Pancreas (tissue), 10 donors: ENCODE results near the gene NUAK1. TPM values are rescaled to one million over a fixed set of nuclear protein-coding genes. Genes with fewer than 3 reads are reported as not detected.

Experiments
- ATAC-seq, 4 donors: fragments of 200-7000 bp; cut with Tn5 transposase; one replicate each; pipeline versions ENCODE4 v1.8.0 to v1.9.1; 2020; ENCODE audit warnings: mild to moderate bottlenecking in 4 of 4, moderate library complexity in 4 of 4
- DNase-seq, 6 donors: peaks; one replicate each; pipeline ENCODE4 v3.0.0-alpha.2; 2020
- FAIRE-seq: peaks from 2 replicates; lab custom pipeline; 2012; peaks lifted over from hg19 to GRCh38; lab: Jason Lieb, UNC
- H3K27ac ChIP-seq, 4 donors: fragments of 200-600 bp; sonication (generic); 1 replicate in 3 of 4; 2 replicates in 1 of 4; pipeline versions ENCODE4 v1.5.0 to v1.8.0; 2020
- H3K27me3 ChIP-seq, 4 donors: fragments of 200-600 bp; one replicate each; pipeline ENCODE4 v1.8.0; 2021
- H3K36me3 ChIP-seq, 3 donors: fragments of 200-600 bp; sonication (generic) in 1 of 3; one replicate each; pipeline versions ENCODE4 v1.5.0 to v1.8.0; 2020 to 2021
- H3K4me1 ChIP-seq, 3 donors: fragments of 200-600 bp; one replicate each; pipeline ENCODE4 v1.8.0; 2021
- H3K4me3 ChIP-seq, 4 donors: fragments of 200-600 bp; sonication (generic) in 2 of 4; one replicate each; pipeline versions ENCODE4 v1.5.0 to v1.8.0; 2020 to 2021
- H3K9me3 ChIP-seq, 4 donors: fragments of 200-600 bp; one replicate each; pipeline ENCODE4 v1.8.0; 2021
- CTCF ChIP-seq, 4 donors: fragments of 200-600 bp; sonication (generic) in 3 of 4; IDR thresholded peaks; one replicate each; pipeline versions ENCODE4 v1.5.0 to v1.8.0; 2021; ENCODE audit warnings: antibody characterized with exemption in 4 of 4
- WGBS, 2 donors: extraction: QIAGEN DNeasy Blood & Tissue Kit; methylation state at CpG; one replicate each; pipeline ENCODE4 v1.1.7; 2013; 5-methylcytosine and 5-hydroxymethylcytosine counted together
- intact Hi-C, 3 donors: fragments of 100-400 bp; cut with DNase I; formaldehyde crosslinking; loops; one replicate each; pipeline versions ENCODE4 v1.11.1 to v1.14.2; 2022
- polyA plus RNA-seq, 2 donors: library from polyadenylated mRNA; stranded (reverse); fragments of 200-250 nt; gene quantifications; one replicate each; pipeline ENCODE4 v1.2.3, GENCODE V29; 2013
- total RNA-seq, 6 donors: library from RNA; stranded (reverse); fragmentation: NEBNext Ultra II Directional in 4 of 6; extraction: Animal tissue kit (Norgen Biotek cat#: 25700) in 4 of 6; gene quantifications; one replicate each; pipeline versions ENCODE4 v1.2.1 to v1.2.4, GENCODE V29; 2021 to 2023
- donor health status: healthy with polysubstance abuse.
- donor health status: DM: no; HTN: no; CAD: no; lungs with moderate emphysema.
- donor health status: DM: no; HTN: no; CAD: no.
- donor health status: control.
- donor health status: control.
- donor health status: Bipolar disorder and iron deficiency.
- donor health status: DM: yes; HTN: yes; CAD: no.
- donor health status: DM: no; HTN: no; CAD: no.
- donor health status: DM: no; HTN: no; CAD: no.
- donor health status: DM: yes; HTN: yes; CAD: no.

Gene NUAK1
- total and polyA plus RNA-seq, 8 donors = 1.6 to 6.5 (median 2.6) TPM

DNA sequence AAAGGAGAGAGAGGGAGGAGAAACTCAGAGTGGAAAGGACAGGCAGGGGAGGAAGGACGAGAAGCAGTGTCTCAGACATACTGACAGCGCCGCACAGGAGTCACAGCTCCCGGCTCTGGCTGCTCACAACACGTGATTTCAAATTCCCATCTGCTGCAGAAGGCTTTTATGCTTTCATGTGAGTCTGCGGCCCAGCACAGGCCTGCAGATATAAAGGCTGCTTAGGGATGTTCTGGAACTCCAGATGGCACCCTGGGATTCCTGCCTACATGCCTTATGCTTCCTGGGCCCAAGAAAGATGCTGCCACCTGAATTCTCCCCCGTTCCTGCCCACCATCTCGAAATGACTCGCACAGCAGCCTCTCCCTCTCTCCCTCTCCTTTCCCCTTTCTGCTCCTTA is 89.6 kb downstream of the NUAK1 start:
- H3K27ac ChIP-seq = no peak overlapping the region
- FAIRE-seq (no peak), DNase-seq (no peak), ATAC-seq (no peak)
- H3K9me3 ChIP-seq = no peaks in the 10 kb centered on the region
- H3K36me3 ChIP-seq = no peaks in the 10 kb centered on the region
- no peak for TF ChIP-seq CTCF (IDR thresholded peaks at IDR 0.05)
- WGBS, 2 donors = 78 to 87% methylated on average over 9 of the region's 9 CpGs
- H3K4me1 ChIP-seq = no peaks in the 10 kb centered on the region
- no peak overlapping the region for H3K4me3 ChIP-seq
- intact Hi-C loops = no loop called here
- H3K27me3 ChIP-seq = no peaks in the 10 kb centered on the region

- no peak overlapping the region for H3K27ac ChIP-seq
- no peak for ATAC-seq
- DNase-seq = no peak
- no peaks in the 10 kb centered on the region for H3K27me3 ChIP-seq
- WGBS, 2 donors = 54 to 62% methylated on average over 6 of the region's 6 CpGs
- no peak for TF ChIP-seq CTCF (IDR thresholded peaks at IDR 0.05)
- intact Hi-C loops = no loop called here
- no peaks in the 10 kb centered on the region for H3K9me3 ChIP-seq
- no peak overlapping the region for H3K4me3 ChIP-seq
- H3K36me3 ChIP-seq = no peaks in the 10 kb centered on the region
- FAIRE-seq = no peak
- H3K4me1 ChIP-seq = no peaks in the 10 kb centered on the region
These were observed 90.1 kb downstream of the NUAK1 start for GRCh38 chr12:106048676-106049075.

GRCh38 chr12:106048016-106048415 is 90.7 kb downstream of the NUAK1 start:
- no peak for TF ChIP-seq CTCF (IDR thresholded peaks at IDR 0.05)
- Histone ChIP-seq H3K4me1 (no peaks in the 10 kb centered on the region), H3K27me3 (no peaks in the 10 kb centered on the region), H3K9me3 (no peaks in the 10 kb centered on the region), H3K36me3 (no peaks in the 10 kb centered on the region), H3K4me3 (no peak overlapping the region), H3K27ac (no peak overlapping the region)
- DNase-seq = no peak
- intact Hi-C loops = no loop called here
- WGBS, 2 donors = 67 to 94% methylated on average over 1 of the region's 1 CpG
- ATAC-seq = no peak
- no peak for FAIRE-seq

DNA sequence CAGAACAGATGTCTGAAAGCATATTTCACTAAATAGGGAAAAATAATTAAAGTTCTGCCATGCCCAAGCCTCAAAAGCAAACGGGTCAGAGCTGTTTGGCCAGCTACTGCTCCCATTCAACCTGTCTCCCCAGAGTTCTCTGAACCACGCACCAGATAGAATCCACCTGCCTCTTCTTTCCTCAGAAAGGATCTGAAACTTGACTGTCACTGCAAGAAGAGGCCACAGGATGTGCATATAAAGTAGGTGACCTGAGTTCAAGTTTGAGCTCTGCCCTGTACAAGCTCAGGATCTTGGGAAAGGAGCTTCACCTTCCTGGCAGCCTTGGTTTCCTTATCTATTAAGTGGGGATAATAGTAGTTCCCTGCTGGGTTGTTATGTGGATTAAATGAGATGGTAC is 91.8 kb downstream of the NUAK1 start:
- no peak for FAIRE-seq
- WGBS, 2 donors = 82 to 89% methylated on average over 2 of the region's 2 CpGs
- no peak for ATAC-seq
- Histone ChIP-seq H3K36me3 (no peaks in the 10 kb centered on the region), H3K9me3 (no peaks in the 10 kb centered on the region), H3K27me3 (no peaks in the 10 kb centered on the region), H3K4me3 (no peak overlapping the region), H3K4me1 (no peaks in the 10 kb centered on the region), H3K27ac (no peak overlapping the region)
- intact Hi-C loops = no loop called here
- TF ChIP-seq CTCF (IDR thresholded peaks at IDR 0.05) = no peak
- DNase-seq = no peak

DNA sequence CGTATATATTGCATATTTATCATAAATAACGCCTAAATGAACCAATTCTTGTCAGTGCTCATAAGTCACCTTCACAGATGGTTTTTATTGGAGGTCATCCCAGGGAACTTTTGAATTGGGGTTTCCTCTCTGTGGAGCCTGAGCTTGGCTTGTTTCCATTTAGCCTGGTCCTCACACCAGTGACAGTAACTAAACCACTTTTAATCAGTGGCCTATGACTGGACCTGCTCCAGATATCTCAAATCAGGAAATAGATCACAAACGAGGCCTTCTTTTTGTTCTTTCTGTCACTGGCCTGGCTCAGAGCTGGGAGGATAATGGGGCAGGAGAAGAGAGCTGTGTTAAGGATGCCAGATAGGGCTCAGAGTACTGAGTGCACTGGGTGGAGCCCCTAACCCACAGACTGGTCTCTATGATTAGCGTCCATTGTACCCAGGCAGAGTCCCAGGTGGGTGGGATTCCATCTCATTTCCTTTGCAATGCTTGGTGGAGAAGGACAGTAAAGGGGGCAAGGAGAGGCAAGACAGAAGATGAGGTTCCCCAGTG is 92.4 kb downstream of the NUAK1 start:
- no peak for DNase-seq
- Histone ChIP-seq H3K4me3 (no peak overlapping the region), H3K27ac (no peak overlapping the region), H3K4me1 (no peaks in the 10 kb centered on the region), H3K9me3 (no peaks in the 10 kb centered on the region), H3K27me3 (no peaks in the 10 kb centered on the region), H3K36me3 (no peaks in the 10 kb centered on the region)
- no peak for FAIRE-seq
- ATAC-seq = no peak
- 73 to 75% methylated on average over 4 of the region's 4 CpGs for WGBS, 2 donors
- TF ChIP-seq CTCF (IDR thresholded peaks at IDR 0.05) = no peak
- intact Hi-C loops = no loop called here
